ENCODE results near the gene FAM114A1. TPM values are rescaled to one million over a fixed set of nuclear protein-coding genes. Genes with fewer than 3 reads are reported as not detected.
A peak's percentile ranks its signal among the peaks of the same experiment; 100 is the strongest.

Gene FAM114A1
- total and polyA plus RNA-seq, 9 donors = 32.8 to 99.7 (median 79.3) TPM

DNA sequence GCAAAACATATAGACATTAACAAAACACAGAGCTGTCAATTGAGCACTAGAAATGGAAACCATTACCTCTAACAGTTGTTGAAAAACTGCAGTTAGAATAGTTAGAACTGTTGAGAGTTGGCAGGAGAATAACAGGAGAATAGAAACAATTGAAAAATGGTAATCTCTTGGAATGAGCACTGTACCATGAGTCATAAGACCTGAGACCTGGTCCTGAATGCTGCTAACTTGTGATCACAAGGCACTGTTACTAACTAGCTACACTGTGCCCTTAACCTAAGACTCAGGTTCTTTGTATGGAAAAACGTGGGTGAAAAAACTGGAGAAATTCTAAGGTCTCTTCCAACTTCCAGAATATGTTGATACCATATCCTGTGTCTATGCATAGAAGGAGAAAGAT, 29.3 kb downstream of the FAM114A1 start:
- no peak for DNase-seq
- H3K4me3 ChIP-seq = no peak overlapping the region
- no peaks in the 10 kb centered on the region for H3K9me3 ChIP-seq
- WGBS, 3 donors = 42 to 61% (median 61%) methylated on average over 1 of the region's 1 CpG
- H3K4me1 ChIP-seq (ENCODE audit: insufficient read depth) = no peaks in the 10 kb centered on the region
- intact Hi-C loops (cut with DNase I) = no loop called here
- H3K27me3 ChIP-seq = no peaks in the 10 kb centered on the region
- H3K27ac ChIP-seq = no peak overlapping the region
- TF ChIP-seq, protein P1, sequence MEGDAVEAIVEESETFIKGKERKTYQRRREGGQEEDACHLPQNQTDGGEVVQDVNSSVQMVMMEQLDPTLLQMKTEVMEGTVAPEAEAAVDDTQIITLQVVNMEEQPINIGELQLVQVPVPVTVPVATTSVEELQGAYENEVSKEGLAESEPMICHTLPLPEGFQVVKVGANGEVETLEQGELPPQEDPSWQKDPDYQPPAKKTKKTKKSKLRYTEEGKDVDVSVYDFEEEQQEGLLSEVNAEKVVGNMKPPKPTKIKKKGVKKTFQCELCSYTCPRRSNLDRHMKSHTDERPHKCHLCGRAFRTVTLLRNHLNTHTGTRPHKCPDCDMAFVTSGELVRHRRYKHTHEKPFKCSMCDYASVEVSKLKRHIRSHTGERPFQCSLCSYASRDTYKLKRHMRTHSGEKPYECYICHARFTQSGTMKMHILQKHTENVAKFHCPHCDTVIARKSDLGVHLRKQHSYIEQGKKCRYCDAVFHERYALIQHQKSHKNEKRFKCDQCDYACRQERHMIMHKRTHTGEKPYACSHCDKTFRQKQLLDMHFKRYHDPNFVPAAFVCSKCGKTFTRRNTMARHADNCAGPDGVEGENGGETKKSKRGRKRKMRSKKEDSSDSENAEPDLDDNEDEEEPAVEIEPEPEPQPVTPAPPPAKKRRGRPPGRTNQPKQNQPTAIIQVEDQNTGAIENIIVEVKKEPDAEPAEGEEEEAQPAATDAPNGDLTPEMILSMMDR (IDR thresholded peaks at IDR 0.05) = no peak
- TF ChIP-seq POLR2A (IDR thresholded peaks at IDR 0.05) (no peak), EP300 (IDR thresholded peaks at IDR 0.05) (no peak)
- no peaks in the 10 kb centered on the region for H3K36me3 ChIP-seq

- no peak for TF ChIP-seq EP300 (IDR thresholded peaks at IDR 0.05)
- no peak for TF ChIP-seq POLR2A (IDR thresholded peaks at IDR 0.05)
- TF ChIP-seq, protein P1 (IDR thresholded peaks at IDR 0.05) = no peak
- Histone ChIP-seq H3K27me3 (no peaks in the 10 kb centered on the region), H3K9me3 (no peaks in the 10 kb centered on the region), H3K4me1 (ENCODE audit: insufficient read depth) (no peaks in the 10 kb centered on the region), H3K36me3 (no peaks in the 10 kb centered on the region), H3K27ac (no peak overlapping the region), H3K4me3 (no peak overlapping the region)
- 90 to 95% (median 92%) methylated on average over 7 of the region's 7 CpGs for WGBS, 3 donors
- no peak for DNase-seq
- intact Hi-C loops (cut with DNase I) = no loop called here
These were observed 30.6 kb downstream of the FAM114A1 start for GRCh38 chr4:38898245-38898644.

GRCh38 chr4:38902221-38902620, 34.6 kb downstream of the FAM114A1 start:
- Histone ChIP-seq H3K27me3 (no peaks in the 10 kb centered on the region), H3K4me1 (ENCODE audit: insufficient read depth) (peaks cover 19% of the 10 kb centered on the region), H3K9me3 (no peaks in the 10 kb centered on the region), H3K27ac (no peak overlapping the region), H3K36me3 (no peaks in the 10 kb centered on the region), H3K4me3 (no peak overlapping the region)
- intact Hi-C loops (cut with DNase I) = loop anchor here in 3 of 4 donors (5.0 to 10.0 kb wide), 3 partner anchors 143 to 235 kb away; no protein-coding TSS in a partner anchor
- WGBS, 3 donors = 81 to 86% (median 85%) methylated on average over 5 of the region's 5 CpGs
- TF ChIP-seq POLR2A (IDR thresholded peaks at IDR 0.05) (no peak), EP300 (IDR thresholded peaks at IDR 0.05) (no peak)
- TF ChIP-seq, protein P1 (IDR thresholded peaks at IDR 0.05) = no peak
- no peak for DNase-seq

DNA sequence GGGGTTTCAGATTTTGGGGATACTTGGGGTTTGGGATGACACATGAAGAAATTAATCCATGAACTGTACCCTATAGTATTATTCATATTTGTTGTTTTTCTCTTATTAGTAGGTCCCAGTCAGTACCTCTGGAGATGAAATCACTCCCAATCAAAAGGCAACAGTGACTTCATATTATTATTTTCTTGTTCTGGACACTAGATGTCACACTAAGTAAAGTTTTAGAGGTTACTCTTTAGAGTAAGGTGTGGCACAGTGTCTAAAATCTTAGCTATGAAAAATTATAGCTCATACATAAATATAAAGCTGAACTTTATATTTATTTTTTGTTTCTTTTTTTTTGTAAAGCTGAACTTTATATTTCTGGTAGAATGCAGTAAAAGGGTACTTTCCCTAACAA, 35.1 kb downstream of the FAM114A1 start:
- no peak overlapping the region for H3K27ac ChIP-seq
- intact Hi-C loops (cut with DNase I) = loop anchor here in 3 of 4 donors (5.0 to 10.0 kb wide), 3 partner anchors 142 to 235 kb away; no protein-coding TSS in a partner anchor

DNA sequence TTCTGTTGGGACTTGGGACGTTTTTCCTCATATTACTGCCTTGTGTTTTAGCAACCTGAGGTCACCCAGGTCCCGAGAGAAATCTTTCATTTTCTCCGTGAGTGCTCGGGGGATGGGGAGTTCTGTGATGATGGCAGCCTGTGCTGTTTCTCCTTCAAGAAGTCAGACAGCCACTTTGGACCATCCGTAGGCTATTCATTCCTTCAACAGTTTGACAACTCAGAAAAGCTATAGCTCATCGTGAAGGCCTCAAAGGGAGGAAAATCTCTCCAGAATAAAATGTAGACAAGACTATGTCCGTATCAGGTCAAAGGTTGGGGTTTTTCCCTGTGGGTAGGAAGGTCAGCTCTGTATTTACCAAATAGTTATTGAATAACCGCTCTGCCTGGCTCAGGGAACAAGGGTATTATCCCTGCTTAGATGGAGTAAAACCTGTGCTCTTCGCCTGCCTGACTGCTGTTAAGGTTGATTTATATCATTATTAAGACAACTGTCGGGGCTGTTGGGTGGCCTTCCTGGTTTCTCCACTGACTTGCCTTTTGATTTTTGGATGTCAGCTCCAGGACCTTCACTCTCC, 36.6 kb downstream of the FAM114A1 start:
- intact Hi-C loops (cut with DNase I) = loop anchor here in 3 of 4 donors (5.0 to 10.0 kb wide), 3 partner anchors 141 to 233 kb away; no protein-coding TSS in a partner anchor
- DNase-seq = no peak
- no peaks in the 10 kb centered on the region for H3K9me3 ChIP-seq
- H3K27ac ChIP-seq = peak overlapping the region in 1 of 2 donors; percentile 52
- H3K27me3 ChIP-seq = no peaks in the 10 kb centered on the region
- no peaks in the 10 kb centered on the region for H3K36me3 ChIP-seq
- H3K4me3 ChIP-seq = no peak overlapping the region
- peaks cover 19% of the 10 kb centered on the region for H3K4me1 ChIP-seq (ENCODE audit: insufficient read depth)
- WGBS, 3 donors = 37 to 47% (median 39%) methylated on average over 10 of the region's 10 CpGs
- TF ChIP-seq EP300 (IDR thresholded peaks at IDR 0.05) (no peak), POLR2A (IDR thresholded peaks at IDR 0.05) (no peak)
- TF ChIP-seq, protein P1 (IDR thresholded peaks at IDR 0.05) = no peak

More for the DNA sequence above, 35.1 kb downstream of the FAM114A1 start:
- Histone ChIP-seq H3K36me3 (no peaks in the 10 kb centered on the region), H3K27me3 (no peaks in the 10 kb centered on the region), H3K4me1 (ENCODE audit: insufficient read depth) (peaks cover 19% of the 10 kb centered on the region), H3K4me3 (no peak overlapping the region), H3K9me3 (no peaks in the 10 kb centered on the region)
- no peak for DNase-seq
- no peak for TF ChIP-seq POLR2A (IDR thresholded peaks at IDR 0.05)
- no peak for TF ChIP-seq EP300 (IDR thresholded peaks at IDR 0.05)

Data from ovary (tissue), 9 donors.